NCI-H748 (cell line): ENCODE data around the gene SLC66A2.
"Not testable (repeated sequence)": the region's sequence is repeated elsewhere in the genome, so short reads cannot be mapped to it uniquely, and the experiment has no call there.

Experiments
- DNase-seq: peaks from one replicate; lab custom pipeline; 2025; ENCODE audit not compliant: unreplicated experiment; lab: John Stamatoyannopoulos, UW

The SLC66A2 gene

GRCh38 chr18:79869591-79870300 is 81.7 kb downstream of the SLC66A2 start:
- DNase-seq: no peak

- no peak for DNase-seq
Observed at GRCh38 chr18:79868811-79869541, 82.5 kb downstream of the SLC66A2 start.

- no peak for DNase-seq
Observed at GRCh38 chr18:79868168-79868784, 83.2 kb downstream of the SLC66A2 start.

GRCh38 chr18:79867666-79868065 is 83.8 kb downstream of the SLC66A2 start:
- DNase-seq: no peak

- DNase-seq: no peak
Observed at GRCh38 chr18:79866889-79867574, 84.4 kb downstream of the SLC66A2 start.

- DNase-seq: not testable (repeated sequence)
Observed at GRCh38 chr18:79865951-79866350, 85.5 kb downstream of the SLC66A2 start.

- DNase-seq: not testable (repeated sequence)
Observed at GRCh38 chr18:79864955-79865354, 86.5 kb downstream of the SLC66A2 start.

- no peak for DNase-seq
Observed at GRCh38 chr18:79864006-79864725, 87.3 kb downstream of the SLC66A2 start.

GRCh38 chr18:79863161-79864005 is 88.1 kb downstream of the SLC66A2 start:
- no peak for DNase-seq

GRCh38 chr18:79862562-79862961 is 88.9 kb downstream of the SLC66A2 start:
- DNase-seq: no peak

- no peak for DNase-seq
Observed at GRCh38 chr18:79861687-79862086, 89.8 kb downstream of the SLC66A2 start.

GRCh38 chr18:79859314-79859713 is 92.1 kb downstream of the SLC66A2 start:
- no peak for DNase-seq

GRCh38 chr18:79857082-79857671 is 94.3 kb downstream of the SLC66A2 start:
- peak; percentile 66 for DNase-seq

- DNase-seq: peak; percentile 82
Observed at GRCh38 chr18:79856119-79857007, 95.1 kb downstream of the SLC66A2 start.

- peak; percentile 16 for DNase-seq
Observed at GRCh38 chr18:79855147-79855933, 96.1 kb downstream of the SLC66A2 start.

- no peak for DNase-seq
Observed at GRCh38 chr18:79853993-79854364, 97.5 kb downstream of the SLC66A2 start.

- DNase-seq: no peak
Observed at GRCh38 chr18:79853303-79853992, 98.0 kb downstream of the SLC66A2 start.
